Embryonic facial prominence (tissue), 1 donor: ENCODE results near the gene ONECUT1.
"Not testable (repeated sequence)": the region's sequence is repeated elsewhere in the genome, so short reads cannot be mapped to it uniquely, and the experiment has no call there.

Source experiments
- DNase-seq: peaks from one replicate; pipeline ENCODE4 v3.0.0-alpha.2; 2016; ENCODE audit errors: extremely low spot score

The ONECUT1 gene

DNA sequence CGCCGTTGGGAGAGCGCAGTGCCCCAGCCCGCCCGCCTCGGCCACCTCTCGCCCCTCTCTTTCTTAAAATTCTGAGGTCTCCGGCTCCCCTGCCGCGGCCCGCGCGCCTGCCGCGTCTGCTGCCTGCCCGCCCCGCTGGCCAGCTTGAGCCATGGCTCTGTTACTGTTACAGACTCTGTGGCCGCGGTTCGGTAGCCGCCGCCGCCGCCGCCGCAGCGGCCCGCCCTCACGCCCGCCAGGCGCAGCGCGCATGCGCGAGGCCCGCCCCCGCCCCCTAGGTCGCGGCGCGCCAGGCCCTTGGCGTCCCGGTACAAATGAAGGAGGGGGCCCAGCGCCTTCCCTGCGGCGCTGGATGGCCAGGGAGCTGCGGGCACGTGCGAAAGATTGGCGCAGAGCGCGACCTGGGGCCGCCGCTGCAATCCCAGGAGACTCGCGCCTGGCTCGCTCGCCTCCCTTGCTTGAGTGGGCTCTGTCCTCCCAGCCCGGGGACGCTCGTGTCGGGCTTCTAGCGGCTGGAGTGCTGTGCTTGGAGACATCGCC lies at the start of gene ONECUT1:
ONECUT1 (minus strand) TSS at position 168 of the 540 bp plus-strand sequence. CDS start 452 bp downstream, outside the sequence.
- no peak for DNase-seq

DNA sequence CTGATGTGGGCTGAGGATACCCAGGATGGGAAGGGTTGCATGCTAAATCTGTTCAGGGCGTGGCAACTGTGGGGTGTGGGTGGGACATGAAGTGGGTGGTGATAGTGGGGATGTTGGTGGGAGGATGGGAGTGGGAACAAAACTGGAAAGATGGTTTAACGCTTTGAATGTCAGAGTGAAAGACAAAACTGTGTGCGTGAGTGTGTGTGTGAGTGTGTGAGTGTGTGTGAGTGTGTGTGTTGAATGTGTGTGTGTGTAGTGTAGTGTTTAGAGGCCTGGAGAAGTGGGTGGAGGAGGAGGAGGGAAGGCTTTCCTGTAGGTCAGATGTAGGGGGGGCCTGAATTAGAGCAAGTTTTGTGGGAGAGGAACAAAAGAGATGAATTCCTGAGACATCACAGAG lies 44.2 kb upstream of the ONECUT1 start:
- no peak for DNase-seq

DNA sequence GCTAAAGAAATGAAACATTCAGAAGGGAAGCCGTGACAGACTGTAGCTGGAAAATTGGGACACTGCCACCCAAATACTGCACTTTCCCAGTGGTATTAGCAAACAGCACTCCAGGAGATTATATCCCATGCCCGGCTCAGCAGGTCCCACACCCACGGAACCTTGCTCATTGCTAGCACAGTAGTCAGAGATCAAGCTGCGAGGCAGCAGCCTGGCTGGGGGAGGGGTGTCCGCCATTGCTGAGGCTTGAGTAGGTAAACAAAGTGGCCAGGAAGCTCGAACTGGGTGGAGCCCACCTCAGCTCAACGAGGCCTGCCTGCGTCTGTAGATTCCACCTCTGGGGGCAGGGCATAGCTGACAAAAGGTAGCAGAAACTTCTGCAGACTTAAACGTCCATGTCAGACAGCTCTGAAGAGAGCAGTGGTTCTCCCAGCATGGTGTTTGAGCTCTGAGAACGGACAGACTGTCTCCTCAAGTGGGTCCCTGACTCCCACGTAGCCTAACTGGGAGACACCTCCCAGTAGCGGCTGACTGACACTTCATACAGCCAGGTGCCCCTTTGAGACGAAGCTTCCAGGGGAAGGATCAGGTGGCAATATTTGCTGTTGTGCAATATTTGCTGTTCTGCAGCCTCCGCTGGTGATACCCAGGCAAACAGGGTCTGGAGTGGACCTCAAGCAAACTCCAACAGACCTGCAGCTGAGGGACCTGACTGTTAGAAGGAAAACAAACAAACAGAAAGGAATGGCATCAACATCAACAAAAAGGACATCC lies 34.2 kb upstream of the ONECUT1 start:
- DNase-seq = not testable (repeated sequence)

DNA sequence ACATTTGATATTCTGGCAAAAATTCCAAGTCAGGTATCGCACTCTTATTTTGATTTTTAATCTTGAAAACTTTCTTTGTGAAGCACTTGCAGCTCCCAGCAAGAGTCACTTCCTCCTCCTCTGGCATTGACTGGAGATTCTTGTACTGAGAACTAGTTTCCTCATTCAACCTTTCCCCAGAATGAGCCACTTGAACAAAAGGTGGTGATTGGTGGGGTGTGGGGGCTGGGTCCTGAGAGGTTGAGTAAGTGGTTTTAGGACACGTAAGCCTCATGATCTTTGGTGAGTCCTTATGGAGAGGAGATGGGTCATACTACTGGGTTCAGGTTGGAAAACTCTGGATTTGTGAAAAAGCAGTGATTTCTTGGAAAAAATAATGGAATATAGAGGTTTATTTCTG lies 32.3 kb upstream of the ONECUT1 start:
- no peak for DNase-seq

DNA sequence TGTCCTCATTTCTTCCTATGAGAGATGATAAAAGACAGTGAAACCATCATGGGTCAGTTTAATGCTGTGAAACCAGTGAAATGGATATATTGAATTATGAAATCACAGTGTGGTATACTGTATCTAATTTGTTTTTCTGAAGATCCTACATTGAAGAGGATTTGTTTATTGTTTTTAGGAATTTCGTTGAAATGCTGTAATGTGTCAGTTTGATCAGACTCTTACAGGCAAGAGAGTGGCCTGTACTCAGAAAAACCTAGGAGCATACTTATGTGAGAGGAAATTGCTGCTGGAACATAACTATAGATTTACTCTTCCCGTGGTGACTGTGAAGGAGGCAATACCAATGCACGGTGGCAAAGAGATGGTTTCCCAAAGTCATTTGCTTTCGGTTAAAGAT lies 29.1 kb upstream of the ONECUT1 start:
- no peak for DNase-seq

DNA sequence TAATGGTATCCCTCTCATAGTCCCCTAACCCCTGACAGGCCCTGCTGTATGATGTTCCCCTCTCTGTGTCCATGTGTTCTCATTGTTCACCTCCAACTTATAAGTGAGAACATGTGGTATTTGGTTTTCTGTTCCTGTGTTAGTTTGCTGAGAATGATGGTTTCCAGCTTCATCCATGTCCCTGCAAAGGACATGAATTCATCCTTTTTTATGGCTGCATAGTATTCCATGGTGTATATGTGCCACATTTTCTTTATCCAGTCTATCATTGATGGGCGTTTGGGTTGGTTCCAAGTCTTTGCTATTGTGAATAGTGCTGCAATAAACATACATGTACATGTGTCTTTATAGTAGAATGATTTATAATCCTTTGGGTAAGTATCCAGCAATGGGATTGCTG lies 25.8 kb upstream of the ONECUT1 start:
- DNase-seq = not testable (repeated sequence)

DNA sequence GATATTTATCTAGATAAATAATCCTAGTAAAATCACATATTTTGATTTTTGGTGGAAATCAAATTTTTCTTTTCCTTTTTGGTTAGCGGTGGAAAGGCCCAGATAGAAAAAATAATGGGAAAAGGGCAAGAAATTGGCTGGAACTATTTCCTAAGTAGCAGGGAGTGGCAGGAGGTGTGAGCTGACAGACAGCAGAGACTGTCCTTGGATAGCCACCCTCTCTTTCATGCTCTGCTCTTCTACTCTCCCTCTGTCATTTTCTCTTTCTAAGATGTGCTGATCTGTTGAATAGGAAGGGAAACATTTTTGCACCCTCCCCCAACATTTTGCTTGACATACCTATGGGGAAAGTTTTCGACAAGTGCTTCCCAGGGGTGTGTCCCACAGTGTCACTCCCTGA lies 18.9 kb upstream of the ONECUT1 start:
- no peak for DNase-seq

DNA sequence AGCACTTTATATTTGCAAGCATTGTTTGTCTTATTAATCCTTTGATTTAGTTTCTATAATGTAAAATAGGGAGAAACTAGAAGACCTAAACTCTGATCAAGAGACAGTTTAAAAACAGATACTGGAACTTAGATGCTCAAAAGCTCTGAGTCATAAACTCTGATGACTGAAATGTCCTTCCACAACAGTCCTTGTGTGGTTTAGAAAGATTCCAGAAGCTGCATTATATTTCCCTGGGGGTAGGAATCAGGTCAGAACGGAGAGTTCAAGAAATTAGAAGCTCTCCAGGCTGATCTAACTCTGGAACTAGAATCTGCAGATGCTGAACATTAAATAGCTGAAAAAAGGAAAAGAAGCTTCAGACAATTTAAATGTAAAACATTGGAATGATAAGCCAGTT lies 18.3 kb upstream of the ONECUT1 start:
- no peak for DNase-seq

DNA sequence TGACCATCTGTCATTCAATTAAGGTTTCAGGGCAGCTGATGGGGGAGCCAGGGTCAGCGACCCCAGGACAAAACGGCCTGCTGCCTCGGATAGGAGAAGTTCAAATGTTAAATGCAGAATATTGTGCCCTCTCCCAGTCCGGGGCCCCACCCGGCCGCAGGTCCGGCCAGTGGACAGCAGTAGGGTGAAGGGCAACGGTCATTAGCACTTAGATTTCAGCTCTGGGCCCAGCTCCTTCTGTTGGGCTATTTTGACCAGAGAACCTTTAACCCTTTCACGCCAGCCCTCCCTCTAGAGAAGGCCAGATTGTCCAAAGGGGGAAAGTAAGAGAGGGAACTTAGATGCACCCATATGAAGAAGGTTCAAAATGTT lies 16.1 kb upstream of the ONECUT1 start:
- DNase-seq = no peak

DNA sequence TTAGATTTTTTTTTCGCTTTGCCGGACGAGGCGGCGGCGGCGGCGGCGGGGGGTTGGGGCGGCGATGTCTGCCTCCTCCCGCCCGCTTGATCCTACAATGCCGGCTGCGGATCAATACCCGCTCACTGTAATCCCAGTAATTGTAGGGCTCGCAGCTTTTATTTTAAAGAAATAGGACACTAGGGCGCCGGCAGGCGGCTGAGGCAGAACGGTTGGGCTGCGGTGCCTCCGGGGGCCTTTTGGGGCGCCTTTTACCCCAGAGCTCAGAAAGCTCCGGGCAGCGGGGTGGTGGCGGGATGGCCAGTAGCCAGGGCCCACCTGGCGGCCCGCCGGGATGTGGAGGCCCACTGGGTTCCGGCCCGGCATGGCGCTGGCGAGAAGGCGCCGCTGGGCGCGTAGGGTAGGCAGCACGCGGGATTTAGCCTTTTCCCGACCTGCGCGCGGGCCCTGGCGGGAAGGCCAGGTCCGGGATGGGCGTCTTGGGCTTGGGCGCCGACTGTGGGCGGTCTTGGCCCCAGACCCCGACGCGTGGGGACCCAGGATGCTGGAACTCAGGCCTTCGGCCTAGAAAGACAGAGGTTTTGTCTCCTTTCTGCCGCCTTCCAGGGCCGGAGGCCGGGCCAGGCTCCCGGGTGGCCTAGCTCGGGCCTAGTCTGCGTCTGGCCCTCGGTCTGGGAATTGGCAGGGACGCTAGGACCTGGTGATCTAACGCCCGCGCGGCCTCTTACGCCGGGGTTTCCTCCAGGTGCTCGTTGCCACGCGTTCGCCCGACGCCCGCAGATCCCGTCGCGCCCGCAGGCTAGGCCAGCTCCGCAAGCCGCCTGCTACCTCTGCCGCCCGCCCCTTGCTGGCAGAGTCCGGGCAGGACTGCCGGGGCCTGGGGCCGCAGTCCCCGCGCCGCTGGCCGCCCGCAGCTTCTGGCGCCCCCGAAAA lies 15.5 kb upstream of the ONECUT1 start:
- no peak for DNase-seq

DNA sequence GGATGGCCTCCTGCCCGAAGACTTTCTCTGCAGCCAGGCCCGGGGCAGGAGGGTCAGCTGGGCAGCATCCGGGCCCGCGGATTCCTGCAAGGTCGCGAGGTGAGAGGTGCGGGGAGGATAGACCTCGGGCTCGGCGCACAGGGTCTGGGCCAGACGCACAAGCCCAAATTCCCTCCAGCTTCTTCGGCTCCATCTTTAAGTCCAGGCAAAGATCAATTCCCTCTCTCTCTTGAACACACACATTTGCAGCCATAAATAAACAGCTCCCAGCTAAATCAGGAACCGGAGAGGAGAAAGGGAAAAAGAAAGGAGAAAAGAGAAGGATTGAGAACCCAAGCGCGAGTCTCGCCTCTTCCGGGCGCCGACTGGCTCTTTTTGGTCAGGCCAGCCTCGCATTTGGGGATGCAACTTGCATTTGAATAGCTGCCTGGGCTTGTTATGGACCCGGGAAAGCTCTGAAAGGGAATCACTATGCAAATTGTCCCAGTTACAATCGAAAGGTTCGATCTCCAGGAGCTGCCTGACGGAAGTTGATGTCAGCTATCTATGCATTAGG lies 14.5 kb upstream of the ONECUT1 start:
- no peak for DNase-seq

DNA sequence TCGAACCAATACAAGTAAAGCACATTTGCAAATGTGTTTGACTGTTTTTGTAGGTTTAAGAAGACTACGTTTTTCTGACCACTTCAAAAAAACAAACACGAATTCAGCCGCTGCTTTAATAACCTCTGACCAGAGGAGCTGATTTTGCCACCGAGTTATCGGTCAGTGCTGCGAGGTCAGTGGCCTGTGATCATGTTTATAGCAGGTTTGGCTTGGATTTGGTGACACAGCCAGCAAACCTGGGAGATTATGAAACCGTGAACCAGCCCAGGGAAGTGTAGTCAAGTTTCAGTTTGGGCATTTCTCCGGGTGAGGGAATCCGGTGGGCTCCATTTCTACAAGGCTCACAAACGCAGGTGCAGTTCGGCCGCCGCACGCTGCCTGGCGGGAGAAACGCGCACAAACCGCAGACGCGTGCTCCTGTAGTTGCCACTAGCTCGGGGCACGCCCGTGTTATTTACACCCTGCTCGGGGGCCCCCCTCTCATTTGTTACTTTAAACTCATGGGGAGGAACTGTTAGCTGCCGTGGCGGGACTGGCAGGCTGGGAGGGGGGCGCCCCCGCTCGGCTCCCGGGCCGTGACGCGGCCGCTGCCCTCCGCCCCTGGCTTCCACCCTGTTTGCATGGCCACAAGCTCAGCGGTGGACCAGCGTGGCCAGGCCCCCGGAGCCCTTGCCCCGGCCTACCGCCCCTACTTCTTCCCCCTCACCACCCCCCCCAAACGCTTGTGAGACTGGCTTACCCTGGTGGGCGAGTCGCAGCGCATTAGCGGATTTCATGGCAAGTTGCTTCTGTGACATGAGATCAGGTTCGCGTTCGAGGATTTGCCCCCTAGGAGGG lies 13.6 kb upstream of the ONECUT1 start:
- no peak for DNase-seq

DNA sequence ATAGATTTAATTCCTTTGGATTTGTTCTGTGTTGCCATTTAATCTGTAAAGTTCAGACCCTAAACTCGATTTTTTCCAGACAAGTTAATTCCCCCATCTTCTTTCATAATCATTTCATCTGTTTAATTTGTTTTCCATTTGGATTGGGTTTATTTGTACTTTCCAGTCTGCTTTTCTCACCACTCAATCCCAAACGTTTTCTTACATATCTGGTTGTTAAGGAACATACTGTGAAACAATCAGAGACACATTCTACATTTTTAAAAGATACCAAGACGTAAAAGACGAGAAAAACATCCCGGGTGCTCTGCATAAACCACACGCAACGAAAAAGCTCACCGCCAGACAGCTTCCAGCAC lies 13.0 kb upstream of the ONECUT1 start:
- no peak for DNase-seq

DNA sequence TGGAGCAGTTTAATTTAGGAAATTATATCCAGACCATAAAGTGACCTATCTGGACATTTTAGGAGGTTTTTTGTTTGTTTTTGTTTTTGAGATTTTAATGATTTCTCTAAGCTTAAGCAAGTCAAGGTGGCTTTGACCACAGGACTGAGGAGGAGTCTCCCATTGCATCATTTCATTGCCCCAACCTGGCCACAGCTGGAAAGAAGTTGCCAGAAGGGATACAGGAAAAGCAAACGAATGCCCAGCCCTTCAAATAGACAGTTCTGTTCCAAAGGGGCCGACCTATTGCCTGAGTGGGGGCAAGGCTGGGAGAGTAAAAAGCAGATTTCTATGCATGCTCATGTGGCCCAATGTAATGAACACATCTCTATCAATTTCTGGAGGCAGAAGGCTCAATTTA lies 12.0 kb upstream of the ONECUT1 start:
- DNase-seq = no peak

DNA sequence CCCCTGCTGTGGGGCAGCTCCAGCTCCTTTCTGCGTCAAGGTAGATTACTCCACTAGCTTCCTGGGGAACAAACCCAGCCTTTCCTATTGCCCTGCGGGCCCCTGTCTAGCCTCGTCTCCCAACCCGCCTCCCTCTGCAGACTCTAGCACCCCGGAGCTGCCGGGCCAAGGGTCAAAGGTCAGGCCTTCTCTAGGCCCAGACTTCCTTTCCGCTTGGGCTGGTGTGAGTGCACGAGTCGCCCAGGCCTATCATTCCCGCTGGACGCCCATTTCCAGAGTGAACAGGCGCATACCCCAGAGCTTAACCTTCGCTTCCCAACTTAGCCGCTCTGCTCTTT lies 11.6 kb upstream of the ONECUT1 start:
- DNase-seq = no peak

DNA sequence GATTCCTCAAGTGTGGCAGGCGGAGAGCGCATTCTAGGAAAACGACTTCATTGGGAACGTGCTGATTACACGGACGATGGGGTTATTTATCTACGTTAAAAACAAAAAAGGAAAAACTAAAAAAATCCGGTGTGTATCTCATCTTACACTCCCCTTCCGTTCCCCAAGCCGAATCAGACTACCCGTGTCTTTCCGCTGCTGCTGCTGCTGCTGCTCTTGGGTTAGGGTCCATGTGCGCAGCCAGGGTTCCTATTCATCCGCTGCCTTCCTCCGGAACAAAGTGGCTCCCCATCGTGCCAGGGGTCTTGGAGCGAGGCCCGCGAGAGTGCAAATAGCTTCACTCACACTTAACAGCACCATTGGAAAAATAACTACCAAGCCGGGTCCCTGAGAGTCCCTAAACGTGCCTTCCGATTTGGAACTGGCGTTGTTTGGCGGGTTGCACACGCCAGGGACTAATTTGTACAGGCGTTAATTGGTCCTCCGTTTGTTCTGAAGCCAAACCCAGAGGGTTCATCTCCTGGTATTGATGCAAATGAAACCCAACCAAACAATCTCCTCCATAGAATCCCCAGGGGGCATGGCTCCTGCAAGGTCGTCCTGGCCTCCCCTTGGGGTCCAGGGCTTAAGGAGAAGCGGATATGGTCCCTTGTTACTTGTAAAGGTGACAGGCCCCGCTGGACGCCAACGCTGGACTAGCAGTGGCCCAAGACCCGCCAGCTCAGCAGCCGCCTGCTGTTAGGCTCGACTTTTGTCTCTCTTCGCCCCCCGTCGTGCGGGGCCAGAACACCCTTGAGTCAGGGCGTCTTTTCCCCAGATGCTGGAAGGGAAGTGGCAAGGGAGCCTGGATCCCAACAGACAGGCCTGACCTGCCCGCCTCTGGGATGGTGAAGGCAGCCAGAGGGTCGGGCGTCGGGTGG lies 11.0 kb upstream of the ONECUT1 start:
- DNase-seq = no peak

DNA sequence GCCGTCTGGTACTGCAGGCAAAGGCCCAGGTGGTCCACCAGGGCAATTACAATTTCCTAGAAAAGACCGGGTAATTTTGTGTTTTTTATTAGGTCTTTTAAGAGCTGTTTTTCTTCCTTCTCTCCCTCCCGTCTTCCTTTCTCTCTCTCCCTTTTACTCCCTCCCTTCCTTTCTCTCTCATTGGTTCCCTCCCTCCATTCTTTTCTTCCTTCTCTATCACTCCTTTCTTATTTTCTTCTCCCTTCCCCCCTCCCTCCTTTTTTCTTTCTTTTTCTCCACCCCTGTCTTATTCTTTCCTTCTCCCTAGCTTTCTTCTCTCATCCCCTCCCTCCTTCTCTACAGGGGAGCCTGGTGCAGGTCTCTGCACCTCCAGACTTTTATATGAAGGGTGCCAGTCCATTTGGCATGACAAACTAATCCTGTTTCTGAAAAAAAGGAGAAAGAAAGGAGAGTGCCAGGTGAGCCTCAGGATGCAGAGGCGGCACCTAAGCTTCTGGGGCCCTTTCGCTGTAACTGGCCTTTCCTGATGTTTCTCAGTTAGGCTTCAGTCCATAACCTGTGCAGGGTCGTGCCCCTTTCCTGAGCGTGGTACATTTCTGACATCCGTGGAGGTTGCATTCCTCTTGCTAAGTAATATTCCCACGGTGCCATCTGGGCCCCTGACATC lies 9.1 kb upstream of the ONECUT1 start:
- no peak for DNase-seq

DNA sequence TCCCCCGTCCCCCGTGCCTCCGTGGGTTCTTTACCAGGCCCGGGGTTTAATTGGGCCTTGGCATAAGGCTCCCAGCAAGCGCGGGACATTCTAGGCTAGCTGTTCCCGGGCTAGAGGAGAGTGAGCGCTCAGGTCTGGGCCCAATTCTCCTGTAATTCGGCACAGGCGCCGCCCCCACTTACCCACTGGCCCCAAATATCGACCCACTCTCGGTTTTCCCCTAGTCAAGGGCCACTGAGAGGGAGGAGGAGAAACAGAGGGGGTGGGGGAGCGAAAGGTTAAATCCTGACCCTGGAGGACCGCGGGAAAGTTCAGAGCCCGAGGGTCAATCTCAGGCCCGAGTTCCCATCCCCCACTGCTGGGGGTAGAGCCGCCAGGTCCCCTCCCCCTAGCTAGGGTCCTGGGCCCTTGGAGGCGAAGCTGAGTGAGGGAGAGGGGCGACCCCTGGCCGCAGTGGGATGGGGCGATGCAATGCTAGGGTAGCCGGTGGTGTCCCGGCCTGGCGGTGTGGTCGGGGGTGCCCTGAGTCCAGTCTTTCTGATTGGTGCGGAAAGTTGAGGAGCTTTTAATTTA lies 8.5 kb upstream of the ONECUT1 start:
- DNase-seq = no peak

DNA sequence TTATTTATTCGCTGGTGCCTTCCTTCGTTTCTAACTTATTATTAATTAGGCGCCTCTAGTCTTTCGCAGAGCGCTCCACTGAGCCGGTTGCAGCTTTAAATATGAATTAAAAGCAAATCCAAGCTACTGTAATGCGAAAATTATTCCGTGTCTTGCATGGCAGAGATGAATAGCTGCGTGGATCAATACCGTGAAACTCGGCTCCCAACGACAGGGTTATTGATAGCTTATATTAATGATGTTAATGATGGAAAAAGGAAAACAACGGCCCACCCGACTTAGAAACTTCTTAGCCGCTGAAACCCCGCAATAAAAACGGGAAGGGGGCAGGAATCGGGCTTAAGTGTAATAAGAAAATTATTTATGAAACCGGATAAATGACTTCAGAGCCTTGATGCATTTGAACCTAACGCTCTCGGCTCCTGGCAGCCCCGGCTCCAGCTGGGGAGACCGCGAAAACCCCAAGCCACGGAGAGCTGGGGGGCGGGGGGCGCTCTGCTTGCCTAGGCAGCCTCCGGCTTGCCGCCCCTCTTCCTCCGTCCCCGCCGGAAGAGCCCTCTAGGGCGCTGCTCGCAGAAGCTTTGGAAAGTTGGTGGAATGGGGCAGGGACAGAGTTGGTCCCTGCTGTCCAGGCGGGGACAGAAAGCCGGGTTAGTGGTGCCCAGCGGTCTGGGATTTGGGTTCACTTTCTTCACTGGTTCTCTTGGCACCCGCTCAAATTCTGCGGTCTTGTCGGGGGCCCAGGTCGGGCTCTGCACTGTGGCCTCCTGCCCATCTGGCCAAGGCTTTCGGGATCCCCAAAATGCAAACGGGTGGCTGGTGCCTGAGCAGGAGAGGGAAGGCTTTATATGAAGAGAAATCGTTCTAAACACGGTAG lies 7.7 kb upstream of the ONECUT1 start:
- DNase-seq = no peak
